CD4-positive, alpha-beta T cell (primary cell): ENCODE measurements around the gene ALAS1. TPM values are rescaled to one million over a fixed set of nuclear protein-coding genes. Genes with fewer than 3 reads are reported as not detected.

ENCODE experiments used
- ATAC-seq: fragments of 200-7000 bp; cut with Tn5 transposase; one replicate; pipeline ENCODE4 v1.10.0; 2022; ENCODE audit warnings: mild to moderate bottlenecking; ENCODE audit not compliant: poor library complexity
- CTCF ChIA-PET: fragments of 350-600 bp; sonication (Branson Sonifier 250); formaldehyde crosslinking; loops from one replicate; lab custom pipeline; 2021; ENCODE audit warnings: antibody characterized with exemption, inconsistent platforms; lab: Charles Lee
- POLR2A ChIA-PET: fragments of 350-600 bp; sonication (Branson Sonifier 250); formaldehyde crosslinking; loops from one replicate; lab custom pipeline; 2021; ENCODE audit warnings: antibody characterized with exemption, inconsistent platforms; lab: Charles Lee
- DNase-seq, 14 experiments: peaks; one replicate each; pipeline ENCODE4 v3.0.0-alpha.2; 2013 to 2020; ENCODE audit warnings: mixed read lengths in 2 of 14
- H3K27ac ChIP-seq, 2 donors: one replicate each; pipeline versions ENCODE4 v1.5.1 to v1.7.0; 2013; ENCODE audit warnings: low read length in 2 of 2, low read depth in 1 of 2, mild to moderate bottlenecking in 1 of 2
- H3K27me3 ChIP-seq, 2 experiments: 1 replicate in 1 of 2; 2 replicates in 1 of 2; pipeline versions ENCODE4 v1.6.1 to v1.7.0; 2013; ENCODE audit warnings: low read length in 2 of 2, control low read depth in 1 of 2, mild to moderate bottlenecking in 1 of 2, moderate library complexity in 1 of 2; ENCODE audit not compliant: insufficient read depth in 2 of 2, control insufficient read depth in 1 of 2
- H3K36me3 ChIP-seq: one replicate; pipeline ENCODE4 v1.6.1; 2013; ENCODE audit warnings: low read length, control low read depth; ENCODE audit not compliant: insufficient read depth
- H3K4me1 ChIP-seq: one replicate; pipeline ENCODE4 v1.6.1; 2013; ENCODE audit warnings: low read length, control low read depth; ENCODE audit not compliant: insufficient read depth
- H3K4me3 ChIP-seq: one replicate; pipeline ENCODE4 v1.5.1; 2013; ENCODE audit warnings: mild to moderate bottlenecking, low read length, moderate library complexity
- H3K9me3 ChIP-seq, 2 experiments: 1 replicate in 1 of 2; 2 replicates in 1 of 2; pipeline versions ENCODE4 v1.6.1 to v1.7.0; 2013; ENCODE audit warnings: low read length in 2 of 2, mild to moderate bottlenecking in 2 of 2, control low read depth in 1 of 2, moderate library complexity in 1 of 2; ENCODE audit not compliant: control insufficient read depth in 1 of 2, insufficient read depth in 1 of 2
- H3K27ac Mint-ChIP-seq: one replicate; pipeline ENCODE4 v1.8.0; 2020; ENCODE audit warnings: mixed read lengths
- H3K27me3 Mint-ChIP-seq: one replicate; pipeline ENCODE4 v1.8.0; 2021; ENCODE audit warnings: mixed read lengths
- H3K36me3 Mint-ChIP-seq: one replicate; pipeline ENCODE4 v1.8.0; 2021; ENCODE audit warnings: low read depth, mixed read lengths
- H3K4me1 Mint-ChIP-seq: one replicate; pipeline ENCODE4 v1.8.0; 2021; ENCODE audit warnings: low read depth, mixed read lengths
- H3K4me3 Mint-ChIP-seq: one replicate; pipeline ENCODE4 v1.8.0; 2020; ENCODE audit warnings: mild to moderate bottlenecking, mixed read lengths
- H3K9me3 Mint-ChIP-seq: one replicate; pipeline ENCODE4 v1.8.0; 2020; ENCODE audit warnings: mixed read lengths
- intact Hi-C, 2 experiments: fragments of 100-400 bp; cut with DNase I in 1 of 2; cut with micrococcal nuclease in 1 of 2; formaldehyde crosslinking; loops; one replicate each; pipeline versions ENCODE4 v1.15.1 to v1.9.0; 2023 to 2025; cut with DNase I, micrococcal nuclease
- total RNA-seq, 174 experiments: library from RNA in 2 of 174; stranded (reverse) in 2 of 174; gene quantifications; one replicate each; pipeline ENCODE4 v1.2.3 and lab custom pipeline; 2021 to 2026
- TF ChIP-seq, protein P1 (sequence below): fragments of 200-600 bp; IDR thresholded peaks from one replicate; pipeline ENCODE4 v1.8.0; 2022; ENCODE audit warnings: antibody characterized with exemption, mild to moderate bottlenecking

ALAS1 gene
- total RNA-seq, 2 experiments from 2014 or later: 6.0 to 7.0 TPM

- ChIA-PET CTCF (no interaction called here), POLR2A (interaction anchor here (1.2 to 1.5 kb wide), 2 partner anchors 20 to 49 kb away, joined by 3 to 4 read pairs; partner anchors contain the start of gene WDR82)
- peaks cover 74% of the 10 kb centered on the region for H3K4me1 ChIP-seq
- intact Hi-C loops: no loop called here
- H3K9me3 Mint-ChIP-seq: no peaks in the 10 kb centered on the region
- no peak for ATAC-seq
- peaks cover 75% of the 10 kb centered on the region for H3K36me3 Mint-ChIP-seq
- no peaks in the 10 kb centered on the region for H3K27me3 ChIP-seq
- H3K4me1 Mint-ChIP-seq: peaks cover 57% of the 10 kb centered on the region
- TF ChIP-seq, protein P1, sequence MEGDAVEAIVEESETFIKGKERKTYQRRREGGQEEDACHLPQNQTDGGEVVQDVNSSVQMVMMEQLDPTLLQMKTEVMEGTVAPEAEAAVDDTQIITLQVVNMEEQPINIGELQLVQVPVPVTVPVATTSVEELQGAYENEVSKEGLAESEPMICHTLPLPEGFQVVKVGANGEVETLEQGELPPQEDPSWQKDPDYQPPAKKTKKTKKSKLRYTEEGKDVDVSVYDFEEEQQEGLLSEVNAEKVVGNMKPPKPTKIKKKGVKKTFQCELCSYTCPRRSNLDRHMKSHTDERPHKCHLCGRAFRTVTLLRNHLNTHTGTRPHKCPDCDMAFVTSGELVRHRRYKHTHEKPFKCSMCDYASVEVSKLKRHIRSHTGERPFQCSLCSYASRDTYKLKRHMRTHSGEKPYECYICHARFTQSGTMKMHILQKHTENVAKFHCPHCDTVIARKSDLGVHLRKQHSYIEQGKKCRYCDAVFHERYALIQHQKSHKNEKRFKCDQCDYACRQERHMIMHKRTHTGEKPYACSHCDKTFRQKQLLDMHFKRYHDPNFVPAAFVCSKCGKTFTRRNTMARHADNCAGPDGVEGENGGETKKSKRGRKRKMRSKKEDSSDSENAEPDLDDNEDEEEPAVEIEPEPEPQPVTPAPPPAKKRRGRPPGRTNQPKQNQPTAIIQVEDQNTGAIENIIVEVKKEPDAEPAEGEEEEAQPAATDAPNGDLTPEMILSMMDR: no peak
- no peak overlapping the region for H3K4me3 Mint-ChIP-seq
- no peaks in the 10 kb centered on the region for H3K9me3 ChIP-seq
- no peak overlapping the region for H3K27ac Mint-ChIP-seq
- DNase-seq: peak in 1 of 14 experiments; percentile 14
- H3K36me3 ChIP-seq: peaks cover 66% of the 10 kb centered on the region
- no peak overlapping the region for H3K4me3 ChIP-seq
- H3K27me3 Mint-ChIP-seq: no peaks in the 10 kb centered on the region
- H3K27ac ChIP-seq: no peak overlapping the region
Measured at GRCh38 chr3:52229656-52230055, 31.7 kb downstream of the ALAS1 start.

- no peak for ATAC-seq
- TF ChIP-seq, protein P1: no peak
- H3K4me1 ChIP-seq: peaks cover 74% of the 10 kb centered on the region
Measured at GRCh38 chr3:52230461-52230860, 32.5 kb downstream of the ALAS1 start.

GRCh38 chr3:52230889-52231499 lies 33.0 kb downstream of the ALAS1 start:
- TF ChIP-seq, protein P1: no peak
- peaks cover 75% of the 10 kb centered on the region for H3K36me3 ChIP-seq
- CTCF ChIA-PET: interaction anchor here (0.8 to 4.9 kb wide), 11 partner anchors 8 to 108 kb away, joined by 4 to 62 read pairs (median 8); partner anchors contain the start of genes GLYCTK, PPM1M and WDR82
- no peak overlapping the region for H3K4me3 ChIP-seq
- POLR2A ChIA-PET: interaction anchor here (0.9 to 3.6 kb wide), 8 partner anchors 8 to 108 kb away, joined by 3 to 19 read pairs (median 7); partner anchors contain the start of gene WDR82
- H3K27ac ChIP-seq: peak overlapping the region in 1 of 2 donors; percentile 43
- Mint-ChIP-seq H3K4me1 (peaks cover 57% of the 10 kb centered on the region), H3K27me3 (no peaks in the 10 kb centered on the region), H3K27ac (peak overlapping the region; percentile 72), H3K9me3 (no peaks in the 10 kb centered on the region), H3K36me3 (peaks cover 85% of the 10 kb centered on the region), H3K4me3 (no peak overlapping the region)
- intact Hi-C loops: loop anchor here in 1 of 2 experiments (1.0 kb wide), 1 partner anchor 108 kb away; no protein-coding TSS in a partner anchor
- no peak for DNase-seq
- H3K27me3 ChIP-seq: no peaks in the 10 kb centered on the region
- peaks cover 73% of the 10 kb centered on the region for H3K4me1 ChIP-seq
- no peak for ATAC-seq
- no peaks in the 10 kb centered on the region for H3K9me3 ChIP-seq

More at GRCh38 chr3:52230461-52230860, 32.5 kb downstream of the ALAS1 start:
- Histone ChIP-seq H3K27me3 (no peaks in the 10 kb centered on the region), H3K9me3 (no peaks in the 10 kb centered on the region), H3K27ac (peak overlapping the region in 1 of 2 donors; percentile 33), H3K36me3 (peaks cover 73% of the 10 kb centered on the region), H3K4me3 (no peak overlapping the region)
- no peaks in the 10 kb centered on the region for H3K9me3 Mint-ChIP-seq
- ChIA-PET CTCF (interaction anchor here (2.0 to 3.0 kb wide), 4 partner anchors 10 to 108 kb away, joined by 7 to 60 read pairs (median 18); no protein-coding TSS in a partner anchor), POLR2A (interaction anchor here (0.7 to 3.6 kb wide), 4 partner anchors 8 to 47 kb away, joined by 3 to 19 read pairs (median 8); partner anchors contain the start of gene WDR82)
- no peak overlapping the region for H3K4me3 Mint-ChIP-seq
- no peaks in the 10 kb centered on the region for H3K27me3 Mint-ChIP-seq
- peaks cover 81% of the 10 kb centered on the region for H3K36me3 Mint-ChIP-seq
- H3K4me1 Mint-ChIP-seq: peaks cover 58% of the 10 kb centered on the region
- intact Hi-C loops: no loop called here
- peak overlapping the region; percentile 39 for H3K27ac Mint-ChIP-seq
- no peak for DNase-seq
